Measurements from ENCODE around the gene MPDU1. TPM values are rescaled to one million over a fixed set of nuclear protein-coding genes. Genes with fewer than 3 reads are reported as not detected.
A peak's percentile ranks its signal among the peaks of the same experiment; 100 is the strongest.

The MPDU1 gene
- total and polyA plus RNA-seq, 2 of the 13 experiments (the other 11 are each of a cell fraction or from before 2014, with no cell fraction given), result 112 to 167 TPM

GRCh38 chr17:7614425-7615264 is 31.0 kb downstream of the MPDU1 start, which contains the start of gene FXR2 (continued):
- TF ChIP-seq PRDM10 (CRISPR knock-in tag; IDR thresholded peaks at IDR 0.05; ENCODE audit: low read depth) (no peak), ZBTB14 (CRISPR knock-in tag; IDR thresholded peaks at IDR 0.05) (no peak; the same call in 1 of the 2 replicates), DMAP1 (CRISPR knock-in tag; IDR thresholded peaks at IDR 0.05) (no peak), YEATS4 (CRISPR knock-in tag; IDR thresholded peaks at IDR 0.05; ENCODE audit: borderline replicate concordance) (peak; percentile 21; the same call in 1 of the 2 replicates), MED1 (CRISPR knock-in tag; IDR thresholded peaks at IDR 0.05) (no peak), NFE2 (CRISPR knock-in tag; IDR thresholded peaks at IDR 0.05) (no peak), ZFAT (CRISPR knock-in tag; conservative IDR thresholded peaks at IDR 0.05) (no peak), ZNF335 (CRISPR knock-in tag; IDR thresholded peaks at IDR 0.05) (no peak), ZNF572 (CRISPR knock-in tag; IDR thresholded peaks at IDR 0.05) (no peak), POLR2AphosphoS2 (IDR thresholded peaks at IDR 0.05; ENCODE audit: low read depth, low read length) (no peak), ZBTB7A (CRISPR knock-in tag; IDR thresholded peaks at IDR 0.05) (no peak), DZIP1 (CRISPR knock-in tag; IDR thresholded peaks at IDR 0.05) (no peak), ZNF644 (CRISPR knock-in tag; IDR thresholded peaks at IDR 0.05; ENCODE audit: low read depth) (no peak), ZNF784 (CRISPR knock-in tag; IDR thresholded peaks at IDR 0.05; ENCODE audit: borderline replicate concordance) (no peak), SALL1 (CRISPR knock-in tag; IDR thresholded peaks at IDR 0.05) (peak; percentile 11; the same call in 1 of the 2 replicates), ZNF292 (CRISPR knock-in tag; IDR thresholded peaks at IDR 0.05; ENCODE audit: borderline replicate concordance, low read depth) (no peak), ZBTB1 (CRISPR knock-in tag; IDR thresholded peaks at IDR 0.05; ENCODE audit: borderline replicate concordance) (no peak), SP4 (CRISPR knock-in tag; IDR thresholded peaks at IDR 0.05) (peak; percentile 31), POLR2G (IDR thresholded peaks at IDR 0.05; ENCODE audit: low read depth, low read length) (0 out of 2 replicates have a peak, but pooled peaks have one; percentile 49)

All from HepG2 (cell line).